NCI-H526 (cell line): ENCODE data around the gene CCDC13.

Experiments used
- DNase-seq, 2 experiments: peaks; one replicate each; lab custom pipeline; 2025; lab: John Stamatoyannopoulos, UW

The CCDC13 gene

GRCh38 chr3:42796332-42796885 lies 23.4 kb upstream of the CCDC13 start:
- no peak for DNase-seq

- no peak for DNase-seq
Measured at GRCh38 chr3:42795621-42796181, 22.6 kb upstream of the CCDC13 start.

- DNase-seq, result no peak
Measured at GRCh38 chr3:42790714-42791229, 17.7 kb upstream of the CCDC13 start.

- DNase-seq, result no peak
Measured at GRCh38 chr3:42786631-42787030, 13.6 kb upstream of the CCDC13 start.

- no peak for DNase-seq
Measured at GRCh38 chr3:42786212-42786611, 13.2 kb upstream of the CCDC13 start.

- peak; percentile 16 to 78 for DNase-seq
Measured at GRCh38 chr3:42780892-42781700, 8.0 kb upstream of the CCDC13 start.

- no peak for DNase-seq
Measured at GRCh38 chr3:42780398-42780797, 7.3 kb upstream of the CCDC13 start.

GRCh38 chr3:42778644-42779043 lies 5.6 kb upstream of the CCDC13 start:
- no peak for DNase-seq

- DNase-seq, result no peak
Measured at GRCh38 chr3:42773409-42773751, 327 bp upstream of the CCDC13 start.

- DNase-seq, result no peak
Measured at GRCh38 chr3:42771271-42771670, 1.8 kb downstream of the CCDC13 start.

GRCh38 chr3:42769477-42770131 lies 3.4 kb downstream of the CCDC13 start:
- no peak for DNase-seq

- DNase-seq, result no peak
Measured at GRCh38 chr3:42764561-42765295, 8.3 kb downstream of the CCDC13 start.

GRCh38 chr3:42764115-42764514 lies 8.9 kb downstream of the CCDC13 start:
- DNase-seq, result no peak

GRCh38 chr3:42763021-42763420 lies 10.0 kb downstream of the CCDC13 start:
- peak; percentile 25 to 78 for DNase-seq

- DNase-seq, result no peak
Measured at GRCh38 chr3:42762046-42762724, 10.9 kb downstream of the CCDC13 start.

- DNase-seq, result no peak
Measured at GRCh38 chr3:42758126-42758525, 14.9 kb downstream of the CCDC13 start.

GRCh38 chr3:42756681-42757213 lies 16.3 kb downstream of the CCDC13 start:
- no peak for DNase-seq

GRCh38 chr3:42755681-42756578 lies 17.1 kb downstream of the CCDC13 start:
- DNase-seq, result peak in 1 of 2 experiments; percentile 36

- DNase-seq, result no peak
Measured at GRCh38 chr3:42753757-42754156, 19.3 kb downstream of the CCDC13 start.

GRCh38 chr3:42752961-42753360 lies 20.1 kb downstream of the CCDC13 start:
- no peak for DNase-seq
